Hematopoietic multipotent progenitor cell treated with erythropoietin and hydrocortisone succinate and interleukin-3 and kit ligand, for 17 days (in vitro differentiated cells): ENCODE results near the gene KRTAP10-1.
"Not testable (repeated sequence)": the region's sequence is repeated elsewhere in the genome, so short reads cannot be mapped to it uniquely, and the experiment has no call there.

Source experiments
- DNase-seq: peaks from one replicate; pipeline ENCODE4 v3.0.0-alpha.2; 2015; ENCODE audit warnings: low spot score

Gene KRTAP10-1, protein sequence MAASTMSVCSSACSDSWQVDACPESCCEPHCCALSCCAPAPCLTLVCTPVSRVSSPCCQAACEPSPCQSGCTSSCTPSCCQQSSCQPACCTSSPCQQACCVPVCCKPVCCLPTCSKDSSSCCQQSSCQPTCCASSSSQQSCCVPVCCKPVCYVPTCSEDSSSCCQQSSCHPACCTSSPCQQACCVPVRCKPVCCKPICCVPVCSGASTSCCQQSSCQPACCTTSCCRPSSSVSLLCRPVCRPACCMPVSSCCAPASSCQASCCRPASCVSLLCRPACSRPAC

DNA sequence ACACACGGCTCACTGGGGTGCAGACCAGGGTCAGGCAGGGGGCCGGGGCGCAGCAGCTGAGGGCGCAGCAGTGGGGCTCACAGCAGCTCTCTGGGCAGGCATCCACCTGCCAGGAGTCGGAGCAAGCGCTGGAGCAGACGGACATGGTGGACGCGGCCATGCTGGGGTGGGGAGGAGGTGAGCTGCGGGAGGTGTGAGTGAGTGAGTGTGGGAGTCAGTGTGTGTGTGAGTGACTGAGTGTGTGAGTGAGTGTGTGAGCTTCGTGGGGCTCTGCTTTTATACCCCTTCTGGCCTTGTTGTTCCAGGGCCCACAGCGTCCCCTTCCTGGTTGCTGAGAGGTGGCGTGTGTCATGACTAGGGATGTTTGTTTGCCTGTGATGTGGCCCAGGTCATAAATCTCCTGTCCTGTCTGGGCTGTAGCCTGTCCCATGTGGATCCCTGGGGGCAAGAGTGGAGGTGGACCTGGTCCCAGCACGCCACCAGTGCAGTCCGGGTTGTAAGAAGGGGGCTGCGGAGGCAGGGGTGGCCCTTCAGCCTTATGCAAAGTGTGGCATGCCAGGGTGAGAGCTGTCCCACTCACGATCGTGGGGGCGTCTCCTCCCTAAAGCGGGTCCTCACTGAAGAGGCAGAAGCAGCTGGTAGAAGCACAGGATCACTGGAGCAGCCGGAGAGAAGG lies at the start of gene KRTAP10-1:
KRTAP10-1 (minus strand) TSS at position 205 of the 676 bp plus-strand sequence; CDS start at position 160, 45 bp downstream.
- no peak for DNase-seq

DNA sequence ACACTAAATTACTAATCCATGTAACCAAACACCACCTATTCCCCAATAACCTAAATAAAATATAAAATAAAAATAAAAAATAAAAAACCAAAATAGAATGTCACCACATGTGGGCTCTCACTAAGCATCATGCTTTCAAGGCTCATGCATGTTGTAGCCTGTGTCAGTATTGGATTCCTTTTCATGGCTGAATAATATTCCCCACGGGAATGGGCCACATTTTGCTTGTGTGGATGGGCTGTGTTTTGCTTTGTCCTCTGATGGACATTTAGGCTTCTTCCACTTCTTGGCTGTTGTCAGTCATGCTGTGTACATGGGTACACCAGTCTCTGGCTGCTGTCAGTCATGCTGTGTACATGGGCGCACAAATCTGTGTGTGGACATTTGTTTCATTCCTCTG lies 49.1 kb upstream of the KRTAP10-1 start:
- DNase-seq: no peak

DNA sequence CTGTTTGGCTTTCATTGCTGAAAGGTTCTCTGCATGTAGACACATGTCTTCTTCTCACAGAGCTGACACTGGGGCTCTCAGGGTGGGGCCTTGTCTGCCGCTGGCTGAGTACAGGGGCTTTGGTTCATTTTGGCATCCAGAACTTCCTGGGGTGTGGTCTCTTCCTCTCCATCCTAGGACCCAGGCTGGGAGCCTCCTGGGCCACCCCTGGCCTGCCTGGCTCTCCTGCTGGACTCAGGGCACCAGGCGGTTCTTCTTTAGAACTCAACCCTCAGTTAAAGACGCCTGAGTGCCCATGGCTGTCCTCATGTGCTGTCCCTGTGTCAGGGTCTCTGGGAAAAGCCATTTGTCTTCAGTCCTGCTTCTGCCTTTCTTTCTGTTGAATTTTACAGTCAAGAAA lies 45.9 kb upstream of the KRTAP10-1 start:
- no peak for DNase-seq

DNA sequence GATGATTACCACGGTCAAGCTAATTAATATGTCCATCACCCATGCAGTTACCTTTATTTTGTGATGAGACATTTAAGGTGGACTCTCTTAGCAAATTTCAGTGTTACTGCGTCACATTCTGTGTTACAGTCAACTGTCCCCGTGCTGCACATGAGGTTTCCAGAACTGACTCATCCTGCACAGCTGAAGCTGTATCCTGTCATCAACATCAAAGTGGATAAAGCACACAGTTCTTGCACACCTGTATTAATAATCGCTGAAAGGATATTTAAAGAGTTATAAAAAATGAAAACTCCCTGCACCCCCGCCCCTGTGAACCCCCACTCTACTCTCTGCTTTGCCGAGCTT lies 43.8 kb upstream of the KRTAP10-1 start:
- DNase-seq: no peak

DNA sequence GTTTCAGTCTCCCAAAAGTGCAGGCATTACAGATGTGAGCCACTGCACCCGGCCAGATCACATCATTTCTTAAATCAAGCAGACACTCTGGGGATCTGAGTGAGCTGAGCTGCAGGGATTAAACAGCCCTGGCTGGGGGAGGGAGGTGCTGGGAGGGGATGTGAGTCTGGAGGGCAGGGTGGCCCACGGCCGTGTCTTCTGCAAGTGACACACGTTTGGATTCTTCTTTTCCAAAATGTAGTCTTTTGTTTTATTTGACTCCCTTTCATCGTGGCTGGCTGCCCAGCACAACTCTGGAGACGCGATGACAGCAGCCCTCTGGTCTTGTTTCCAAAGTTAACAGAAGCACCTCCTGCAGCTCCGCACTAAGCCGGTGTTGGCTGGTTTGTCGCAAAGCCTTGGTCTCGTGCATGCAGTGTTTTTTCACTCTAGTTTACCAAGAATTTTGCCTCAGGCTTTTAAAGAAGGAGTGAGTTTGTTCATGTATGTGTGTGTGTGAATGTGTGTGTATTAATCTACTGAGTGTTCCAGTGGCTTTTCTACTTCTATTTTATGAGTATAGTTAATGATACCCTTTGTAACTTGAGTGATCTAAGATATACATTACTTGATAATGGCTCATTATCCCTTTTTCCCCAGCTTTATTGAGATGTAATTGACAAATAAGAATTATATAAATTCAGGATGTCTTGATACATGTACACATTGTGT lies 43.2 kb upstream of the KRTAP10-1 start:
- DNase-seq: no peak

DNA sequence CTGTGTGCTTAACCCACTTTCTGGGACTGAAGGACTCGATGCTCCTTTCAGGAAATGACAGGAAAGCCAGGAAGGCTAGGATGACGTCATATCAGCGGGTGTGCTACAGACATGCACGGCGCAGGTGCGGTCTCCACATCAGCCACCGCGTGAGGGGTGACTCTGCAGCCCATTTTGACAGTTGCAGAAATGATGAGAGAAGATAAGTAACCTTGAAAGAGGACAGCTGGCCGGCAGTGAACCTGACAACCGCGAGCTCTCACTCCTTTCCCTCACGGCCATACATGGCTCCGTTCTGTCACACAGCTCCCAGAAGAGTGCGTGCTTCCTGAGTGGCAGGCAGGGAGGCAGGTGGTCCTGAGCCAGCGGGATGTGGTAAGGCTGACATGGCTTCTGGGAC lies 42.1 kb upstream of the KRTAP10-1 start:
- DNase-seq: no peak

DNA sequence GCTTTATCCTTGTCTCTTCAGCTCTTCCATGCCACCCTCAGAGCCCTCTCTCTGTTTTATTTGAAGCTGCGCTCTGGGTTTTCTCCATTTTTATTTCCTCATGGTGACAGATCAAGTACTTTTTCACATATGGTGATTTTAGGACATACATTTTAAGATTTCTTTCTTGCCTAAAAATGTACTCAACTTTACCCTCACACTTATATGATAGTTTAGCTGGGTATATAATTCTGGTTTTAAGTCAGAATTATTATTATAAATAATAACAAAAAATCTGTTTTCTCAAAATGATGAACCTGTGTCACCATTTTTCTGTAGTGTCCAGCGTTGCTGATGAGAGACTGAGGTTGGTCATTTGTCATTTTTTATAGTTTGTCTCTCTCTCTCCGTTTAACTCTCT lies 41.2 kb upstream of the KRTAP10-1 start:
- no peak for DNase-seq

DNA sequence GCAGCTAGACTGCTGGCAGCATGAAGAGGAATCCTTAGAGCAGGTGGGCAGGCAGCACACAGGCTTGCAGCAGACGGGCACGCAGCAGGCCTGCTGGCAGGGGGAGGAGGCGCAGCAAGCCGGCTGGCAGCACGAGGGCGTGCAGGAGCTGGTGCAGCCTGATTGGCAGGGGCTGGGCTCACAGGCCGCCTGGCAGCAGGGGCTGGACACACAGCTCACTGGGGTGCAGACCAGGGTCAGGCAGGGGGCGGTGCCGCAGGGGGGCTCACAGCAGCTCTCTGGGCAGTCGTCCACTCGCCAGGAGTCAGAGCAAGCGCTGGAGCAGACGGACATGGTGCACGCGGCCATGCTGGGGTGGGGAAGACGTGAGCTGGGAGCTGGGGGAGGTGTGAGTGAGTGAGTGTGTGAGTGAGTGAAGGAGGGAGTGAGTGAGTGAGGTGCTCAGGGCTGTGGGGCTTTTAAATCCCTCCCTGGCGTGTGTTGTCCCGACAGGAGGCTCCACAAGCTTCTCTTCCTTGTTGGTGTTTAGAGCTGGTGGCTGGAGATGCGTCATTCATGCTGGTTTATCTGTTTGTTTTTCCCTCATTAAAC lies 40.3 kb upstream of the KRTAP10-1 start, which contains the start of gene KRTAP10-5:
KRTAP10-5 (minus strand) TSS at position 374 of the 591 bp plus-strand sequence; CDS start at position 348, 26 bp downstream.
- not testable (repeated sequence) for DNase-seq

DNA sequence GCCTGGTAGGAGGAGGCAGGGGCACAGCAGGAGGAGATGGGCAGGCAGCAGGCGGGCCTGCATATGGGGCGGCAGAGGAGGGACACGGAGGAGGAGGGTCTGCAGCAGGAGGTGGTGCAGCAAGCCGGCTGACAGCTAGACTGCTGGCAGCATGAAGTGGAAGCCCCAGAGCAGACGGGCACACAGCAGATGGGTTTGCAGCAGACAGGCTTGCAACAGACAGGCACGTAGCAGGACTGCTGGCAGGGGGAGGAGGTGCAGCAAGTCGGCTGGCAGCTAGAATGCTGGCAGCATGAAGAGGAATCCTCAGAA lies 39.8 kb upstream of the KRTAP10-1 start:
- DNase-seq: no peak

DNA sequence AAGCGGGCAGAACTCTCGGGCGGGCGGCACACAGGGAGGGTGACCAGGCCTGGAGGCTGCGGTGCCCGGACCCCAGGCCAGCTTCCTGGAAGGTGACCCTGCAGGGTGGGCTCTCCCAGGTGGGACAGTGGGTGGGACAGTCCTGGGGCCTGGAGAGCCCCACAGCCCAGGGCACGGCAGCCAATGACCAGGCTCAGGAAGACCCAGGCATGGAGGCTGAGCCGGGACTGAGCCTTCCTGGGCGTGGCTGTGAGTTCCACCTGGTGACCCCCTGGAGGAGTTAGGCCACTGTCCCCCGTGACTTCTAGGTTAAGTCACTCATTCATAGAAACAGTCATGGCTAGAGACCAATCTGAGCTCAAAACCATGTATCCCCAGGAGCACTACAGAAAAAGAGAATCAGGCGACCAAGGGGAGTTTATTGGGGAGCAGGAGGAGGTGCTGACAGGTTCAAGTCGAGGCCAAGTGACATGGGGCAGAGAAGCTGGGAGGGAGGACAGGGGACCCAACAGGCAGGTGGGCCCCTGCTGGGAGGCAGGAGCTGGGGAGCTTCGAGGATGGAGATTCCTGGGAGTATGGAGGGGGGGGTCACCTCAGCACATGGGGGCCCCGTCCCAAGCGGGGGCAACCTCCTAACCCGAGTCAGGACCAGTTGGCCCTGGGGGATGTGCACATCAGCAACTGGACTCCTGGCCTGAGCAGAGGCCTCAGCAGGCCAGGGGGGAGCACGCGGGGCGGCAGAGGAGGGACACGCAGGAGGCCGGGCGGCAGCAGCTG lies 39.2 kb upstream of the KRTAP10-1 start:
- no peak for DNase-seq

DNA sequence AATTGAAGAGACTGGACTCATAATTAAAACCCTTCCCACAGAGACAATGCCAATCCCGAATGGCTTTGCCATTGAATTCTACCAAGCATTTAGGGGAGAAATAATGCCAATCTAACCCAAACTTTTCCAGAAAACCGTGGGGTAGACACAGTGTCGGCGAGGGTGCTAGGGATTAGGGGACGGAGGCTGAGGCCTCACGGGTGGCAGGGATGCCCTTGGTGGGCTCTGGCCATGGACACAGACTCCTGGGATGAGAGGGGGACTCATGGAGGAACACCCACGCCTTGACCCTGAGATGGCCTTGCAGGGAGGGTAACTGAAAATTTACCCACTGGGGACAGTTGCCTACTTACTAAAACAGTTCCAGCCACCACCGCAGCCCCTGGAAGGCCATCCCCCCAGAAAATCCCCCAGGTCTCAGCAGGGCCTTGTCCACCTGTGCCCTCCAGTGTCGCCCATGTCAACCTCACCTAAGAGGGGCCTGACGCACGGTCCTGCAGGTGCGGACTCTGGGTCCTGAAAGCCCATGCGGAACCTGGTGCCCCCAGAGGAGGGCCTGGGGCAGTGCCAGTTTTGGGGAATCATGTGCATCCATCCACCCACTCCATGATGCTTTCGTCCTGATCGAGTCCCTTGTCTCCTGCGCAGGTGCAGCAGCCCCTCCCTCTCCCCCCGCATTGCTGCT lies 38.5 kb upstream of the KRTAP10-1 start:
- no peak for DNase-seq

DNA sequence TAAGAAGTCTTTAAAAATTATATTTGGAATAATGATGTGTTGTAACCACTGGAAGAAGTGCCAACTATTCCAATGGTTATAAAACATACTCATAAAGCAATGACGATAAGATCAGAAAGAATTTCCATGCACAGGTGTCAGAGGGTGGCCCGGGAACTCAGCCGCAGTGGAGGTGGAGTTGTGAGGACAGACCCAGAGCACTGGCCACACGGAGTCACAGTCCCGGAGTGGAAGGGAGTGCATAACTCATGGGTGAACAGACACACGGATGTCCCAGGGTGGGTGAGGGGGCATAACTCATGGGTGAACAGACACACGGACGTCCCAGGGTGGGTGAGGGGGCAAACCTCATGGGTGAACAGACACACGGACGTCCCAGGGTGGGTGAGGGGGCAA lies 36.0 kb upstream of the KRTAP10-1 start:
- DNase-seq: no peak

DNA sequence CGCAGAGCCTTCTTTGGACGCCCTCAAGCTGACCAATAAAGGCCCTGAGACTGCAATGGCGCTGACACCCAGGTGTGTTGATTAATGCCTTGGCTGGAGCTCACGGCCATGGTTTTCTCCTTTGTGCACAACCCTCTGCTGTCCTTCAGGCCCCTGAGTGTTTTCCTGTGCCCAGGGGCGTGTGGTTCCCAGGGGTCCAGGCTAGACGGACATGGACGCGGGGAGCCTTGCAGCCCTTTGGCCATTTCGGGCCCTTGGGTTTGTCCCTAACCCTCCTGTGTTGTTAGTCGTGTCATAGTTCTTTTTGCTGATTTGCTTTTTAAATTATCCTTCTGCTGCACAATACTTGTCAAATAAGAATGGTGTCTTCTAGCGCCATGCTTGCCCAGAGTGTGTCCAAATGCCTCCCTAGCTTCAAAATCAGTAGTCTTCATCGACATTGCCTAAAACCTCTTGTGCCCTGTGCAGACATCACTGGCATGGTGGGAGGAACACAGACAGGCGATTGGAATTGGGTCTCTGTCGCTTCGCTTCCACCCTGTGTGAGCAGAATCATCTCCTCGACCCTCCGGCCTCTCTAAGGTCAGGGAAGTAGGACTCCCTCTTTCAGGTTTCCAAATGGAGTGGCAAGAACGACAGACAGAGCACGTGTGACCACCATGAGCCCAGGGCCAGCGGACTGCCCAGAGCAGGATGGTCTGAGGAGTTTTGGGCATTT lies 35.5 kb upstream of the KRTAP10-1 start:
- no peak for DNase-seq

DNA sequence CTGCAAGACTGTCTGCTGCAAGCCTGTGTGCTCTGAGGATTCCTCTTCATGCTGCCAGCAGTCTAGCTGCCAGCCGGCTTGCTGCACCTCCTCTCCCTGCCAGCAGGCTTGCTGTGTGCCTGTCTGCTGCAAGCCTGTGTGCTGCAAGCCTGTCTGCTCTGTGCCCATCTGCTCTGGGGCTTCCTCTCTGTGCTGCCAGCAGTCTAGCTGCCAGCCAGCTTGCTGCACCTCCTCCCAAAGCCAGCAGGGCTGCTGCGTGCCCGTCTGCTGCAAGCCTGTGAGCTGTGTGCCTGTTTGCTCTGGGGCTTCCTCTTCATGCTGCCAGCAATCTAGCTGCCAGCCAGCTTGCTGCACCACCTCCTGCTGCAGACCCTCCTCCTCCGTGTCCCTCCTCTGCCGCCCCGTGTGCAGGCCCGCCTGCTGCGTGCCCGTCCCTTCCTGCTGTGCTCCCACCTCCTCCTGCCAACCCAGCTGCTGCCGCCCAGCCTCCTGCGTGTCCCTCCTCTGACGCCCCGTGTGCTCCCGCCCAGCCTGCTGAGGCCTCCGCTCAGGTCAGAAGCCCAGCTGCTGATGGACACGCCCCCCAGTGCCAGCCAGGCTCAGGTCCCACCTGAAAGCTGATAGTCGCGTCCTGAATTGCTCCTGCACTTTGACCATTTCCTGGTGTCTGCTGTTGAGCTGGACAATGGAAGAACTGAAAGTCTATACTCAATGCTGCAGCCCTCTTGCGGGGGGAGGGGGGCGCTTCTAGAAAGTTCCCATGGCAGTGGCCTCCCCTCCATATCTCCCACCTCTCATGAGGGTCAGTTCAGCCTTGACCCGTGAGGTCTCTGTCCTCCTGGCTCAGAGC lies 34.7 kb upstream of the KRTAP10-1 start:
- DNase-seq: no peak

DNA sequence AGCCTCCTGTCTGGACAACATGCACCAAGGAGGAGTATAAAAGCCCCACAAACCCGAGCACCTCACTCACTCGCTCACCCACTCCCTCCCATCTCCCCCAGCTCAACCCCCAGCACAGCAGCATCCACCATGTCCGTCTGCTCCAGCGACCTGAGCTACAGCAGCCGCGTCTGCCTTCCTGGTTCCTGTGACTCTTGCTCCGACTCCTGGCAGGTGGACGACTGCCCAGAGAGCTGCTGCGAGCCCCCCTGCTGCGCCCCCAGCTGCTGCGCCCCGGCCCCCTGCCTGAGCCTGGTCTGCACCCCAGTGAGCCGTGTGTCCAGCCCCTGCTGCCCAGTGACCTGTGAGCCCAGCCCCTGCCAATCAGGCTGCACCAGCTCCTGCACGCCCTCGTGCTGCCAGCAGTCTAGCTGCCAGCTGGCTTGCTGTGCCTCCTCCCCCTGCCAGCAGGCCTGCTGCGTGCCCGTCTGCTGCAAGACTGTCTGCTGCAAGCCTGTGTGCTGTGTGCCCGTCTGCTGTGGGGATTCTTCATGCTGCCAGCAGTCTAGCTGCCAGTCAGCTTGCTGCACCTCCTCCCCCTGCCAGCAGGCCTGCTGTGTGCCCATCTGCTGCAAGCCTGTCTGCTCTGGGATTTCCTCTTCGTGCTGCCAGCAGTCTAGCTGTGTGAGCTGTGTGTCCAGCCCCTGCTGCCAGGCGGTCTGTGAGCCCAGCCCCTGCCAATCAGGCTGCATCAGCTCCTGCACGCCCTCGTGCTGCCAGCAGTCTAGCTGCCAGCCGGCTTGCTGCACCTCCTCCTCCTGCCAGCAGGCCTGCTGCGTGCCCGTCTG lies 33.8 kb upstream of the KRTAP10-1 start, which contains the start of gene KRTAP10-4:
KRTAP10-4 (plus strand) TSS at position 100 of the 827 bp plus-strand sequence; CDS start at position 130, 30 bp downstream.
- not testable (repeated sequence) for DNase-seq

DNA sequence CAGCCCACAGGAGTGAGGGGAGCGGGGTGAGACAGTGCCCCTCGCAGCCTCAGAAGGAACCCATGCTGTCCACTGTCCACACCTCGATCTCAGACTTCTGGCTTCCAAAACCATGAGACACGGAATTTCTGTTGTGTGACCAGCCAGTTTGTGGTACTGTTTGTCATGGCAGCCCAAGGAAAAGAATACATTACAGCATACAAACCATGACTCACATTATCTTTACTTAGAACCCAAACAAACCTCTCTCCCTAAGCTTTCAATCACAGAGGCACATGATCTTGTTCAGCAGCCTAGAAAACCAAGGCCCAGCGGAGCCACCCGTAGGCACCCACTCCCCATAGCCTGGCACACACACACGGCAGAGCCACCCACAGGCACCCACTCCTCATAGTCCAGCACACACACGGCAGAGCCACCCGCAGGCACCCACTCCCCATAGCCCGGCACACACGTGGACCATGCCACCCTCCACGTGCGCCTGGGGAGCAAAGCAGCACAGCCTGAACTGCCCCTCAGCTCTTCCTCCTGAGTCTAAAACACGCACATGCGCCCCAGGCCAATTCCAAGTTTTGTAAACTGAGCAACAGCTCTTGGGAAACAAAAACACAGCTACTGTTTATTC lies 33.1 kb upstream of the KRTAP10-1 start:
- no peak for DNase-seq

DNA sequence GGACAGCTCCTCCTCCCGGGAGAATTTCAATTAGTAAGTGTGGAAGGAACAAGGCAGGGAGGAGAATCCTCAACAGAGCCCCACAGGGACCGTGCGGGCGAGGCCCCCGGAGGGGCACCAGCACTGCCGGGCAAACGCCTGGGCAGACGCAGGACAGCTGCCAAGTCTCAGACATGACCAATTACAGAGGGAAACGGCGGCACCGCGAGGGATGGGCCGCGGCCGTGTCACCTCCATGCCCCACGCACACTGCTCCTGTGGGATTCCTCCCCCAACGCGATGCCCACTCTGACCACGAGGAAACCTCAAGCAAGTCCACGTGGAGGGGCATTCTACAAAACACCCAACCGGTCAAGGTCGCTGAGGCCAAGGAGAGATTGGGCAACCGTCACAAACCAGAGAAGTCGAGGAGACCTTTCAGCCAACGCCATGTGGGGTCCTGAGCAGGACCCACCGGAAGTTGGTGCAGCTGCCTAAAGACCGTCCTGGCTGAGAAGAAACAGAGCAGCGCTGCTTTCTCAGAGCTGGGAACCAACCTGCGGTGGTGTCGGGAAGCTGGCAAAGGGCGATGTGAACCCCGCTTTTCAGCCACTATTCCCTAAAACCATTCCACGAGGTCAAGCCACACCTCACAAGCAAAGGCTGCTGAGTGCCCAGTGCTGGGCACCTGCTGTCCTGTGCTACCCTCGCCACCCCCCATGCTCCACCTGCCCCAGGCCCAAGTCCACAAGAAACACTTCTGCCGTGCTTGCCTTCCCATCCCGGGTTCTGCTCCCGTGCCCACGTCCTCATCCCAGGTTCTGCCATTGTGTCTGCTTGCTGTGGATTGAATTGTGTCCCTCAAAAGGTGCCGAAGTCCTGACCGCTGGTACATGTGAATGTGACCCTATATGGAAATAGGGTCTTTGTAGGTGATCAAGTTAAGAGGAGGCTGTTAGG lies 32.1 kb upstream of the KRTAP10-1 start:
- DNase-seq: no peak
